SK-N-SH (cell line): ENCODE measurements around the gene TFR2.

Experiments
- EZH2phosphoT487 ChIP-seq: fragments of 200-600 bp; sonication (generic); IDR thresholded peaks from 2 replicates; pipeline ENCODE4 v1.6.1; 2017; ENCODE audit warnings: low read depth, mixed run types, mild to moderate bottlenecking, antibody characterized with exemption, moderate library complexity, borderline replicate concordance
- POLR2AphosphoS5 ChIP-seq: IDR thresholded peaks from 2 replicates; pipeline ENCODE4 v1.6.1; 2012; ENCODE audit warnings: low read depth, low read length
- SMC3 ChIP-seq: IDR thresholded peaks from 2 replicates; pipeline ENCODE4 v1.6.1; 2012; ENCODE audit warnings: low read depth, low read length, improper control_type of control experiment
- TAF1 ChIP-seq: IDR thresholded peaks from 2 replicates; pipeline ENCODE4 v1.6.1; 2012; ENCODE audit warnings: low read depth, mild to moderate bottlenecking, low read length, moderate library complexity, borderline replicate concordance
- TF ChIP-seq, protein P1 (sequence below): fragments of 200-600 bp; sonication (generic); IDR thresholded peaks from 2 replicates; pipeline ENCODE4 v1.6.1; 2017; ENCODE audit warnings: antibody characterized with exemption, mild to moderate bottlenecking, moderate library complexity
- TF ChIP-seq, protein P2 (sequence below): fragments of 150-350 bp; IDR thresholded peaks from 2 replicates; pipeline ENCODE4 v1.6.1; 2017; ENCODE audit warnings: antibody characterized with exemption, low read length, low read depth, borderline replicate concordance

DNA sequence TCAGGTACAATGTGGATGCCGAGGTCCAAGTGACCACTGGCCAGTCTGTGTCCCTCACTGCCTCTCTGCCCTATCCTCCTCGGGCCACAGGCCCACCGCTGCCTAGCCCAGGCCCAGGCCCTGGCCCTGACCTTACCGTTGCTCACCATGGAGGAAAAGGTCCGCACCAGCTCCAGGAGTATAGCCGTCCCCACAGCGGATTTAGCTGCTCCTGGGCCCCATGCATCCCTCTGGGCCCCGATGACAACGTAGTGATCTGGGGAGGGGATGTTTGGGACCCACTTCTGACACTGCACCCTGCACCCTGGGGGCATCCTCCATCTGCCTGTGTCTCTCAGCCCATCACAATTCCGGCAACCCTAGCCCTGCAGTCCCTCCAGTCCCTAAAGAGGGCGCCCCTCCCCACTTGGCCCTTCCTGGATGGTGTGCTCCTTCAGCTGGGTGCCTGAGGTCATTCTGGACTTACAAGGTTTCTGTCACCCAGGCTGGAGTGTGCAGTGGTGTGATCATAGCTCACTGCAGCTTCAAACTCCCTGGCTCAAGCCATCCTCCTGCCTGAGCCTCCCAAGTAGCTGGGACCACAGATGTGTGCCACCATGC is 12.1 kb downstream of the TFR2 start:
- TF ChIP-seq, protein P1, sequence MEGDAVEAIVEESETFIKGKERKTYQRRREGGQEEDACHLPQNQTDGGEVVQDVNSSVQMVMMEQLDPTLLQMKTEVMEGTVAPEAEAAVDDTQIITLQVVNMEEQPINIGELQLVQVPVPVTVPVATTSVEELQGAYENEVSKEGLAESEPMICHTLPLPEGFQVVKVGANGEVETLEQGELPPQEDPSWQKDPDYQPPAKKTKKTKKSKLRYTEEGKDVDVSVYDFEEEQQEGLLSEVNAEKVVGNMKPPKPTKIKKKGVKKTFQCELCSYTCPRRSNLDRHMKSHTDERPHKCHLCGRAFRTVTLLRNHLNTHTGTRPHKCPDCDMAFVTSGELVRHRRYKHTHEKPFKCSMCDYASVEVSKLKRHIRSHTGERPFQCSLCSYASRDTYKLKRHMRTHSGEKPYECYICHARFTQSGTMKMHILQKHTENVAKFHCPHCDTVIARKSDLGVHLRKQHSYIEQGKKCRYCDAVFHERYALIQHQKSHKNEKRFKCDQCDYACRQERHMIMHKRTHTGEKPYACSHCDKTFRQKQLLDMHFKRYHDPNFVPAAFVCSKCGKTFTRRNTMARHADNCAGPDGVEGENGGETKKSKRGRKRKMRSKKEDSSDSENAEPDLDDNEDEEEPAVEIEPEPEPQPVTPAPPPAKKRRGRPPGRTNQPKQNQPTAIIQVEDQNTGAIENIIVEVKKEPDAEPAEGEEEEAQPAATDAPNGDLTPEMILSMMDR, result peak; percentile 56
- 0 out of 2 replicates have a peak, but pooled peaks have one; percentile 12 for TF ChIP-seq SMC3
- TF ChIP-seq POLR2AphosphoS5, result no peak
- TF ChIP-seq TAF1, result no peak
- TF ChIP-seq, protein P2, sequence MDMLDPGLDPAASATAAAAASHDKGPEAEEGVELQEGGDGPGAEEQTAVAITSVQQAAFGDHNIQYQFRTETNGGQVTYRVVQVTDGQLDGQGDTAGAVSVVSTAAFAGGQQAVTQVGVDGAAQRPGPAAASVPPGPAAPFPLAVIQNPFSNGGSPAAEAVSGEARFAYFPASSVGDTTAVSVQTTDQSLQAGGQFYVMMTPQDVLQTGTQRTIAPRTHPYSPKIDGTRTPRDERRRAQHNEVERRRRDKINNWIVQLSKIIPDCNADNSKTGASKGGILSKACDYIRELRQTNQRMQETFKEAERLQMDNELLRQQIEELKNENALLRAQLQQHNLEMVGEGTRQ, result no peak
- no peak for TF ChIP-seq EZH2phosphoT487
